GM21825 (cell line): ENCODE results near the gene NIFK.

Experiments used
- ATAC-seq: cut with Tn5 transposase; IDR thresholded peaks from one replicate; pipeline ENCODE4 v1.9.1; 2021; ENCODE audit warnings: mild to moderate bottlenecking, moderate library complexity; ENCODE audit not compliant: unreplicated experiment

NIFK gene

GRCh38 chr2:121736462-121737336, at the start of gene NIFK:
Gene NIFK, minus strand, starts transcription at chr2:121736875. Its CDS starts 25 bp downstream, at chr2:121736850.
- ATAC-seq = peak; percentile 91

- ATAC-seq = no peak
Measured at GRCh38 chr2:121783180-121783579, 46.5 kb upstream of the NIFK start.

- no peak for ATAC-seq
Measured at GRCh38 chr2:121778741-121779487, 42.2 kb upstream of the NIFK start.

DNA sequence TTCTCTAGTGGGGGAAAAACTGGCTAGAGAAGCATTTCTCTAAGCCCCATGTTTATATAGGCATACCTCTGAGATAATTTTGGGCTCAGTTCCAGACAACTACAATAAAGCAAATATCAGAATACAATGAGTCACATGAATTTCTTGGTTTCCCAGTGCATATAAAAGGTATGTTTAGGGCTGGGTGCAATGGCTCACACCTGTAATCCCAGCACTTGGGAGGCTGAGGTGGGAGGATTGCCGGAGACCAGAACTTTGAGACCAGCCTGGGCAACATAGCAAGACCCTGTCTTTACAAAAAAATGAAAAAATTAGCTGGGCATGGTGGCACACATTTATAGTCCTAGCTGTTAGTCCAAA, 41.0 kb upstream of the NIFK start:
- no peak for ATAC-seq

DNA sequence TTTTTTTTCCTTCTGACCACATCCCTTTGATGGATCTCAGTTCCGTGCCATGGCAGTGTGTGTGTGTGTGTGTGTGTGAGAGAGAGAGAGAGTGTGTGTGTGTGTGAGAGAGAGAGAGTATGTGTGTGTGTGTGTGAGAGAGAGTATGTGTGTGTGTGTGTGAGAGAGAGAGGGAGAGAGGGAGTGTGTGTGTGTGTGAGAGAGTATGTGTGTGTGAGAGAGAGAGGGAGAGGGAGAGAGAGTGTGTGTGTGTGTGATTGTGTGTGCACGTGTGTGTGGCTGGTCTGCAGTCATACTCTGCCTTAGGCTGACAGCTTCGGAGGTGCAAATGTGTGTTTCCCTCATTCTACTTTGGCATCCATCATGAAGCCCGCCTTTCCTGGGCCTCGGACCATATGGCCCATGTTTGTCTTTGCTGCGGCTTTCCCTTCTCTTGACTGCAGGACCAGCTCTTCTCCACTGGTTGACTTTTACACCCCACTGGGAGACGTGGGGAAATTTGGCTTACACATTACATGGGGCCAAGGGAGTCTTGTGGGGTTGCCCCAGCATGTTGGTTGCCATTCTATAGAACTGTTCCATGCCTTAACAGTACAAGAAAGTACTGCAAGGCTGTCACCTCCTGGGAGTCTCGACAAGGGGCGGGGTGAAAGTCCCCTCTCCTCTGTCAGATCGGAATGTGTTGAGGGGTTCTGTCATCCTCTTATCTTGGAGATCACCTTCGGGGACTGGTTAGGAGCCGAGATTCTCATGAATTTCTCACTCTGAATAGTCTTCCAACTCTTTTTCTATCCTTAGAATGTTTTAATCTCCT, 40.4 kb upstream of the NIFK start:
- no peak for ATAC-seq

GRCh38 chr2:121776361-121776760, 39.7 kb upstream of the NIFK start:
- ATAC-seq = no peak

- ATAC-seq = no peak
Measured at GRCh38 chr2:121774235-121774634, 37.6 kb upstream of the NIFK start.

DNA sequence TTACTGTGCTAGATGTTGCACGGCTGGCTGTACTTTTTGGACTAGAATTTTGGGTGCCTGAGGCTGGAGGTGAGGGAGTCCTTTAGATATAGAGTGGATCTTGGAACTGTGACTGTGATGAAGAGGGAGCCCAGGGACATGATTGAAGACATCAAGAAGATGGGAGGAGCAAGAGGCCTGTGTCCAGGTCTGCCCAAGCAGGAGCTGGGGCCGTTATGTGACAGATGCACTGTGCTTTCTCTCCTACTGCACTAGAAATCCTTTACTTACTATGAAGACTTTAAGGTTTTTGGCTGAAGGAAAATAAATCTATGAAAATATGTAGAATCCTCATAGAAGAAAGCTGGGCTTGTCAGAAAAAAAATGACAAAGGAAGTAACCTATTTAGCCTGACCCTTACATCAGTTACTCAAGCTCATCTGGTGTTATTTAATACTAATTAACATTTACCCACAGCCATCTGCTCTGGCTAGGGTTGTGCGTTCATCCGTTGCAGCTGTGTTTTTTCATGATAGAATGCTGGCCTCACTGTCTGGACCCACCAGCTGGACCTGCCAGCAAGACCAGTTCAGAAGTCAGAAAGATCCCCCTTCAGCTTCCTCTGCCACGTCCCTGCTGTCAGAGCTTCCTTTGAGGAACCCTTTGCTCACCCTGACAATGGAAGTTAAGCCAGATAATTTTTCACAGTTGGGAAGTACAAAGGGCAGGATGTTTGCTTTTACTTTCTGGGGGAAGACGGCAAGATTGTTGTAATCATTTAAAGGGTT, 35.5 kb upstream of the NIFK start:
- no peak for ATAC-seq

DNA sequence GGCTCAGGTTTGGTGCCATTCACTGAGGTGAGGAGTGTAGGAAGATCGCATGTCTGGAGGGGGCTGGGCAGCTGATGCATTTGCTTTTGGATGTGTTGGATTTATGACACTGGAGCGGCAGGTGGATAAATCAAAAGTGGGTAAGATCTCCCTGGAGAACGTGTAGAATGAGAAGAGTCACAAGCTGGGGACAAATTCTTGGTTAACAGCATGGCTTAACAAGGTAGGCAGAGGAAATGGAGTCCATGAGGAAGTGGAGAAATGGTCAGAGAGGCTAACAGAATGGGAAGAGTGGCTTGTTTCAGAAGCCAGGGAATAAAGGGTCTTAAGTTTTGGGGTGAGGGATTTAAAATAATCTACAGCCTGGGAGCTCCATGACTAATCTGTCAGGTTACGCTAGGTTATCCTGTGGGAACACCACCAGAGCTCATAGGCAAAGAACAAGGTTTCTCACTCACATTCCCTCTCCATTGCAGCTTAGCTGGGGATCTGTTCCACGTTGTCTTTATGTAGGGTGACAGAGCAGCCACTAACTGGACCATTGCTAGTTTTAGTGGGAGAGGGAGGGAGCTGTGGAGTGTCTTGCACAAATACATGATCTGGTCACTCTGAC, 31.6 kb upstream of the NIFK start:
- no peak for ATAC-seq

GRCh38 chr2:121766624-121767023, 29.9 kb upstream of the NIFK start:
- no peak for ATAC-seq

DNA sequence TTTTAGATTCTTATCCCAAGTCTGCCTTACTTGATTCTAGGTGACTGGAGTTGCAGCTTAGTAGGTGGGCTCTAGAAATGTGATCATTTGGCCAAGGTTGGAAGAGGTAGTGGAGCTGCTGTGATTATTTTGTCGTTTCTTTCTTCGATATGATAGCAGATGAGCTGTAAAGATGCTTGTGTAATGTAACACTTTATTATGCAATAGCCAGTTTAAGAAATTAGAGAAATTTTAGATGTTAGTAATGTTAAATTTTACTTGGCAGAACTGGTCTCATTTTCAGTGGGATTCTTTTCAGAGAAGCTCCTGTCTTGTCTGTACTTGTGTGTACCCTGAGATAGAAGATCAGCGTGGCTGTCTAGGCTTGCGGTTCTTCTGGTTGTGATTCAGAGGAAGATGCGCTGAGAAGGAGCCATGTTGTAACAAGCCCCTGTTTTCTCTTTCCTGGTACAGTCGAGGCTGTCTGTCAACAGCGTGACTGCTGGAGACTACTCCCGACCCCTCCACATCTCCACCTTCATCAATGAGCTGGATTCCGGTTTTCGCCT, 28.1 kb upstream of the NIFK start:
- ATAC-seq = no peak

DNA sequence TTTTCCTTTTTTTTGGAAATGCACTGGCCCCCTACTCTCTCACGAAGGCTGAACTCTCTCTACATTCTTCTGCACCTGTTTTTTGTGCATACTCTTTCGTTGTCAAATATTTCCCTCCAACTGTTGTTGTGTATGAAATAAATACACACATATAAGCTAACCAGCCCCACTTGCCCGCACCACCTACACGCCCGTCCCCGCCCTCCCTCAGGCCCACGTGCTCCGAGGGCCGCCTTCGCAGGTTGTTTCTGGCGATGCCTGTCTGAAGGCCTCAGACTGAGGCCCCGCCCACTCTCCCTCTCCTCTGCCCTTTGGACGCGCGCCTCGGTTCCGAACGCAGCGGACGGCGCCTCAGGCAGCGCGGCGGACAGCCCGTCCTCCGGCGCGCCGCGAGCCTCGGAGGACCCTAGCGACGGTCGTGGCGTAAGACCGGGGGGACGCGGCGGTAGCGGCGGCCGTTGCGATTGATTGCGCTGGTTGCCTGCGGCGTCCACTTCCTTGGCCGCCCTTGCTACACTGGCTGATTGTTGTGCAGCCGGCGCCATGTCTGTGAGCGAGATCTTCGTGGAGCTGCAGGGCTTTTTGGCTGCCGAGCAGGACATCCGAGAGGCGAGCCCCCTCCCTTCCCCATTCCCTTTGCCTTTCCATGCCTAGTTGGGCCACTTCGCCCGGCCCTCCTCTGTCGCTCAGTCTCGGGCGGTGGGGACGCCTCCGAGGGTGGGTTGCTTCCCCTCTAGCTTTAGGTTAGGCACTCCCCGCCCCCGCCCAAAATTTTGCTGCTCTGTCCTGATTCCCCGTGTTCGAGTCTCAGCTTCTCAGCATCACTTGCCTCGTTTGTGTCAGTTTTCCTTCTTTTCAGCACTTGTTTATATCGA, 18.8 kb upstream of the NIFK start, which contains the start of gene TSN:
TSS of gene TSN (plus strand) at position 415 of the 875 bp plus-strand sequence. CDS start at position 544, 129 bp downstream.
- ATAC-seq = peak; percentile 100

DNA sequence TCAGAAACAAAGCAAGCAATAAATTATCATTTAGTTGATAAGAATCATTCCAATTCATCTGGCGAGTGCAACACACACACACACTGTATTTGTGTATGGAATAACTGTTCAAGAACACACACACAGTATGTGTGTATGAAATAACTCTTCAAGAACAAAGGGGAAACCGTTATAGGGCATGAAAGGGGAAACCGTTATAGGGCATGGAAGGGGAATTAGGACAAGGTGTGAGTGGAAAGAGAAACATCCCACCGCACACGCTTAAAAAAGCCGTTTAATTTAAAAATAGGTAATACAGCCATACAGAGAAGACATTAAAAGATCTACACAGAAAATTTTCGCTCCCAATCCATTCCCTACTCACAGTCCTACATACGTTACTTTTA, 18.2 kb upstream of the NIFK start:
- peak; percentile 4 for ATAC-seq

GRCh38 chr2:121748202-121748601, 11.5 kb upstream of the NIFK start:
- no peak for ATAC-seq

DNA sequence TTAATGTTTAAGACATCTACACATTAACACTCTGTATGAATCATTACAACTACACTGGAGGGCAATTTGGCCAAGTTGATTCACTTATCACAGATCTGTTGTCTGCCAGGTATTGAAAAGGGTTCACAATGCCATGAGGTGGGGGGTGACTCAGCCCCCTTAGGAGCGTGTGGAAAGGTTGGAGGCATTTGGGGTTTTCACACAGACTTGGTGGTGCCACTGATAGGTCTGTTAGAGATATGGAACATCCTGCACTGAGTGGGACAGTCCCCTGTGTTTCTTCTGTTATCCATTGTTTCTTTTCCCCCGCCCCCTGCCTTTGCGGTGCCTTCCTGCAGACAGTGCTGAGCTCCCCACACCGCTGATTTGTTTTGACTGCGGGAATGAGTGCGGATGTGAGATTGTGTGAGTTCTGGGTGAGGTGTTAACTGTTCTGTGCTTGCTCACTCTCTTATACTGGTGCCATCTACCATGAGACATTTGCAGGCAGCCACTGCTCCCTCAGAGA, 9.4 kb upstream of the NIFK start:
- ATAC-seq = no peak

DNA sequence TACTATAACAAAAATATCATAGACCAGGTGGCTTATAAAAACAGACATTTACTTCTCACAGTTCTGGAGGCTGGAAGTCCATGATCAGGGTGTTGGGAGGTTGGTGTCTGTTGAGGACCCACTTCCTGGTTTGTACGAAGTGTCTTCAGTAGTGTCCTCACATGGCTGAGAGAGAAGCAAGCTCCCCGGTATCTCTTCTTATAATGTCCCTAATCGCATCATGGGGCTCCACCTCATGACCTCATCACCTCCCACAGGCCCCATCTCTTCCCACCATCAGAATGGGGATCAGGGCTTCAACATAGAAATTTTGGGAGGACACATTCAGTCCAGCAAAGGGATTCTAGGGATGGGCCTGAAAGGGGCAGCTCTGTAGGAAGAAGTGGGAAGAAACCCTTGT, 4.8 kb upstream of the NIFK start:
- no peak for ATAC-seq

- no peak for ATAC-seq
Measured at GRCh38 chr2:121740973-121741372, 4.3 kb upstream of the NIFK start.

- no peak for ATAC-seq
Measured at GRCh38 chr2:121736140-121736461, 574 bp downstream of the NIFK start.
